ENCODE results near the gene TFAP2A.

DNA sequence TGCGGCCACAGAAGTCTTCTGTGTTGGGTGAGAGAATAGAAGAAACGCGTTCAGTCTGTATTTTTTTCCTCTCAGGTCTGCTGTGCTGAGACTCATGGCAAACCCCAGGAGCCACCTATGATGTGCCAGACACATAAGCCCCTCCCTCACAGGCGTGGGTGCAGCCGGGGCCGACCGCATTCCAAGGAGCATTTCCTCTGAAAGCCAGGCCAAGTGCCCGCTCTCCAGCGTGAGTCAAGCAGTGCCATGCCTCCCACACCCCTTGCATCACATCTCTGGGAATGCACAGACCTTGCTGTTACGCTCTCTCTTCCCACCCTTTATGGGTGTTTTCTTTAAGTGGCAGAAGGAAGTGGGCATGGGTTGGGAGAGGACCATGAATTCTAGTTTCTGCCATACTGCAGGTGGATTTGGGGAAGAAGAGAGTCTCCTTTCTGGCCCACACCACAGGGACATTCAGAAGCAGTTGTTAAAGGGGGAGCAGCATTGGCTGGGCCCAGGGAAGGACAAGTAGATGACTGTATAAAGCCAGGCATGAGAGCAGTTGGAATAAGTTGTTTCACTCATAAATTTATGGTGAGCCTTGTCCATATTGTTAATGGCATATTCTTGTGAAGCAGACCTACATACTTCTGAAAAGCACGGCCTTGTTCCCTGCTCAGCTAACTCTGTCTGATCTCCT, 37.1 kb upstream of the TFAP2A start:
- TF ChIP-seq CTCF (IDR thresholded peaks at IDR 0.05 in 8 of 11, conservative IDR thresholded peaks at IDR 0.05 in 3 of 11), result no peak
- TF ChIP-seq POLR2A (IDR thresholded peaks at IDR 0.05), result no peak

Data from spleen (tissue), 7 donors.